Heart left ventricle (tissue), 13 donors: ENCODE results near the gene GAMT.
A peak's percentile ranks its signal among the peaks of the same experiment; 100 is the strongest.

Experiments used
- POLR2A ChIP-seq, 2 donors: fragments of 450-650 bp; IDR thresholded peaks; one replicate each; pipeline ENCODE4 v1.6.1; 2017; ENCODE audit warnings: antibody characterized with exemption in 2 of 2, mild to moderate bottlenecking in 2 of 2, moderate library complexity in 2 of 2
- TF ChIP-seq, protein P1 (sequence below), 12 donors: fragments of 200-600 bp; sonication (generic) in 4 of 12; IDR thresholded peaks; one replicate each; pipeline versions ENCODE4 v1.5.0 to v1.8.0; 2018 to 2022; ENCODE audit warnings: antibody characterized with exemption in 12 of 12, mild to moderate bottlenecking in 5 of 12
- donor health status: ischemic (EF 13 %, LVEDD 7.1; RV severe dilation, severe dysfunction).
- donor health status: DM: no; HTN: yes; CAD: no.
- donor health status: DM: no; HTN: no; CAD: no.
- donor health status: ischemic (EF 25% LVEDD 6.9; RV normal size, moderate dysfunction).
- donor health status: ischemic (EF 25% LVEDD 5.7; RV mildly dilated, moderate dysfunction).
- donor health status: ischemic (EF 35%, LVEDD 5.7; RV mildly dilated, moderate dysfunction).
- donor health status: nonischemic (EF 11% LVEDD 7.7; RV severe dilation, severe dysfunction).
- donor health status: DM: yes; HTN: yes; CAD: no.
- donor health status: PGD.
- donor health status: ischemic (EF 29% LVEDD 5.4; RV normal size, mild dysfunction).
- donor health status: nonischemic (EF 23%, LVEDD 6.1; RV moderate dilation, normal function).

DNA sequence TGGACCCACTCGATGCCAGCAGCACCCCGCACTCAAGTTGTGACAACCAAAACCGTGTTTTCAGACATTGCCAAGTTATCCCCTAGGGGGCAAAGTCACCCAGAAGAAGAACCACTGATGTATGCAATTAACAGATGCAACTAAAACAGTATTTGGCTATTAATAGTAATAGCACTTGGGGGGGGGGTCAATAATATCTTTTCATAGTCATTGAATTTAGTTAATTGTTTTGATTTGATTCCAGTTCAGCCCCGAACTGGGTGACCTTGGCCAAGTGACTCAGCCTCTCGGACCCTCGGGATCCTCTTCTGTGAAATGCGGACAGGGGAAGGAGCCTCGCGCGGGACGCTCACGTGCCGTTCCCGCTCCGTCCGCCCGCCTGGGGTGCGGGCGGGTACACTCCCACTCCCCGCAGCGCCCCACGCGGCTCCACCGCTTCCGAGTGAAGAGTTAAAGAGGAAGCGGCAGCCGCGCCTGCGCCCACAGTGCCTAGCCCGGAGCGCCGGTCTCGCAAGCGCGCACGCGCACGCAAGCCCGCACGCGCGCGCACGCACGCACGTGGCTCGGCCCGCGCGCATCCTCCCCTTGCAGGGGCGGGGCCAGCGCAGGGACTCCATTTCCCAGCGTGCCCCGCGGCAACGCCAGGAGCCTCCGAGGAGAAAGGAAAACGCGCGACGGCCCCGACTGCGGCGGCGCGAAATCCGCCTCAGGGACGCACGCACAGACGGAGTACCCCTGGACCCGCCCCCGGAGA is 5.6 kb upstream of the GAMT start:
- TF ChIP-seq, protein P1, sequence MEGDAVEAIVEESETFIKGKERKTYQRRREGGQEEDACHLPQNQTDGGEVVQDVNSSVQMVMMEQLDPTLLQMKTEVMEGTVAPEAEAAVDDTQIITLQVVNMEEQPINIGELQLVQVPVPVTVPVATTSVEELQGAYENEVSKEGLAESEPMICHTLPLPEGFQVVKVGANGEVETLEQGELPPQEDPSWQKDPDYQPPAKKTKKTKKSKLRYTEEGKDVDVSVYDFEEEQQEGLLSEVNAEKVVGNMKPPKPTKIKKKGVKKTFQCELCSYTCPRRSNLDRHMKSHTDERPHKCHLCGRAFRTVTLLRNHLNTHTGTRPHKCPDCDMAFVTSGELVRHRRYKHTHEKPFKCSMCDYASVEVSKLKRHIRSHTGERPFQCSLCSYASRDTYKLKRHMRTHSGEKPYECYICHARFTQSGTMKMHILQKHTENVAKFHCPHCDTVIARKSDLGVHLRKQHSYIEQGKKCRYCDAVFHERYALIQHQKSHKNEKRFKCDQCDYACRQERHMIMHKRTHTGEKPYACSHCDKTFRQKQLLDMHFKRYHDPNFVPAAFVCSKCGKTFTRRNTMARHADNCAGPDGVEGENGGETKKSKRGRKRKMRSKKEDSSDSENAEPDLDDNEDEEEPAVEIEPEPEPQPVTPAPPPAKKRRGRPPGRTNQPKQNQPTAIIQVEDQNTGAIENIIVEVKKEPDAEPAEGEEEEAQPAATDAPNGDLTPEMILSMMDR (IDR thresholded peaks at IDR 0.05): peak in 8 of 12 donors; percentile 22 to 46 (median 30)
- TF ChIP-seq POLR2A (IDR thresholded peaks at IDR 0.05): peak in 1 of 2 donors; percentile 71
